NOMO-1 treated with DMSO at 0.1 percent for 48 hours (cell line): ENCODE measurements around the gene OPN1LW.
"Not testable (repeated sequence)": the region's sequence is repeated elsewhere in the genome, so short reads cannot be mapped to it uniquely, and the experiment has no call there.

Experiments used
- DNase-seq: peaks from one replicate; lab custom pipeline; 2025; ENCODE audit not compliant: unreplicated experiment; lab: John Stamatoyannopoulos, UW

OPN1LW gene

GRCh38 chrX:154132366-154132765, 11.7 kb upstream of the OPN1LW start:
- no peak for DNase-seq

DNA sequence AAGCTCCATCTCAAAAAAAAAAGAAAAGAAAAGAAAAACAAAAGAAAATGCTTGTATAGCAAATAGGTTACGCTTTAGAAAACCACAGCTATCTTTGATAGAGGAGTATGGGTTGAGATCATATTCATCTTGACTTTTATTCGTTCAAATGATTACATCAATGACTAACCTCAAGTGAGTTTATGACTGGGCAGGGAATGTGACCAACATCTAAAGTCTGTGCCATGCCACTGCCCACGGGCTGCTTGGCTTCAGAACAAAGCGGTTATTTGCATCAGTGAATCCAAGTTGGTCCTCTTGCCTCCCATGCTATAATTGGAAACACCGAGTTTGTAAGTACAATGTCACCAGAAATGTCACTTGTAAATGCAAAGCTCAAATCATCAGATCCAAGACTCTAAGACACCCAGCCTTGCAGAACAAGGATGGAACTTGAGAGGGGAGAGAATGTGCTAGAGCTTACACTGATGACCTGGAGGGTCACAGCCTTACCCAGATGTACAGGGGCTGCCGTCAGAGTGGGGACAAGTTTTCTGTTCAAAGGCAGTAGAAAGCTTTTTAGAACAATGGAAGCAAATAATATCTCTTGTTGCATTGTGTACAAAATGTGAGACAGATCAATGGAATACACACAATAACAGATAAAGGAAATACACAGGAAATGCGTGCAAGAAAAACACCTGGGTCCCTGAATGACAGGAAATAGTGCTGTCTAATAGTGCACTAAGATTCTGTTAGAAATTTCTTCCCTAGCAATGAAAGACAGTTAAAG, 8.4 kb upstream of the OPN1LW start:
- no peak for DNase-seq

GRCh38 chrX:154136627-154137161, 7.3 kb upstream of the OPN1LW start:
- DNase-seq, result peak; percentile 33

GRCh38 chrX:154138857-154139256, 5.2 kb upstream of the OPN1LW start:
- no peak for DNase-seq

DNA sequence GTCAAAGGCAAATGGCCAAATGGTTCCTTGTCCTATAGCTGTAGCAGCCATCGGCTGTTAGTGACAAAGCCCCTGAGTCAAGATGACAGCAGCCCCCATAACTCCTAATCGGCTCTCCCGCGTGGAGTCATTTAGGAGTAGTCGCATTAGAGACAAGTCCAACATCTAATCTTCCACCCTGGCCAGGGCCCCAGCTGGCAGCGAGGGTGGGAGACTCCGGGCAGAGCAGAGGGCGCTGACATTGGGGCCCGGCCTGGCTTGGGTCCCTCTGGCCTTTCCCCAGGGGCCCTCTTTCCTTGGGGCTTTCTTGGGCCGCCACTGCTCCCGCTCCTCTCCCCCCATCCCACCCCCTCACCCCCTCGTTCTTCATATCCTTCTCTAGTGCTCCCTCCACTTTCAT, 3.8 kb upstream of the OPN1LW start:
- no peak for DNase-seq

- DNase-seq, result no peak
Measured at GRCh38 chrX:154140742-154141141, 3.3 kb upstream of the OPN1LW start.

DNA sequence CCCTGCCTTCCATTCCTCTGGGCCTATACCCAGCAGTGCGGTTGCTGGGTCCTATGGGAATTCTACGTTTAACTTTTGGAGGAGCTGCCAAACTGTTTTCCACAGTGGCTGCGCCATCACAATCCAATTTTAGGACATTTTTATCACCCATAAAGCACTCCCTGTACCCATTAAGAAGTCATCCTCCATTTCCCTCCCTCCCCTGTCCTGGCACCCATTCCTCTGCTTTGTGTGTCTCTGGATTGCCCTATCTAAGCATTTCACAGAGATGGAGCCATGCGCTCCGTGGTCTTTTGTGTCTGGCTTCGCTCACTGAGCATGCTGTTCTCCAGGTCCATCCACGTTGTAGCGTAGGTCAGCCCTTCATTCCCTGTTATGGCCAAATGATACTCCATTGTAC, 1.7 kb upstream of the OPN1LW start:
- DNase-seq, result no peak

DNA sequence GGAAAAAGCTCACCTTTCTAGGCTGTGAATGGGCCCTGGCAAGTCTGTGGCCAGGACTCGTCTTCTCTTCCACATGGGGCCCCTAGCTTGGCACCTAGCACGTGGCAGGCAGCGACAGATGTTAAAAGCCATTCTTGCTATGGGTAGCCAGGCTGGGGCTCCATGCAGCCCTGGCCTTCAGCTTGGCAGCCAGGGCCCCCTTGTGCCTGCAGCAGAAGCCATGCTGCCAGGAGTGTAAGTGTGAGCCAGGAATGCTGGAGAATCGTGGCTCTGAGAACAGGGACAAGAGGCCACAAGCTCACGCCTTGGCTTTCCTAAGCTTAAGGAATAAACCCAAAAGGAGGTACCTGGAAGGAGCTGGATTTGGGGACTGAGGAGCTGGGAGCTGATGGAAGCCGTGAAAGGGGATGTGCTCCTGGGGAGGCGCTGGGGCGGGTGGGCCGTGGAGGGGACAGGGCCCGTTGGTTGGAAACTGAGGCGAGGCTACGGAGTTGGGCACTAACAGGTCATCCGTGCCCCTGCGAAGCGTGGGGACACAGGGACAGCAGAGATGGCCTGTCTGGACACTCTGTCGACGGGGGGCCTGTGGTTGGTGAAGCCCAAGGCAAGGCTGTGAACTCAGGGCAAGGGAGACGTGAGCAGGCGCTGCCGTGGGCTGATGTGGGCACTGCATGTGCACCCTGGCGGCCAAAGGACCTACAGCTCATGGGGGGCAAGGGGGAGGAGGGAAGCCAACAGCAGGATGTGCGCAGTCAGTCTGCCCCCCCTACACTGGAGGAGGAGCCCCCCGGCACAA, 895 bp upstream of the OPN1LW start:
- DNase-seq, result no peak

GRCh38 chrX:154151030-154151429, 7.0 kb downstream of the OPN1LW start:
- not testable (repeated sequence) for DNase-seq

DNA sequence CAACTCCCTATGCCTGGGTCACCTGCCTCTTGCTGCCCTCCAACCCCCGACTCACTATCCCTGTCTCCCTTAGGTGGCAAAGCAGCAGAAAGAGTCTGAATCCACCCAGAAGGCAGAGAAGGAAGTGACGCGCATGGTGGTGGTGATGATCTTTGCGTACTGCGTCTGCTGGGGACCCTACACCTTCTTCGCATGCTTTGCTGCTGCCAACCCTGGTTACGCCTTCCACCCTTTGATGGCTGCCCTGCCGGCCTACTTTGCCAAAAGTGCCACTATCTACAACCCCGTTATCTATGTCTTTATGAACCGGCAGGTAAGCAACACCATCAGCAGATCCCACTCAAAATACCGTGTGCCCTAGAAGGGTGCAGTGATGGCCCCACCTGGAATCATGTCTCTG, 12.2 kb downstream of the OPN1LW start:
- not testable (repeated sequence) for DNase-seq

DNA sequence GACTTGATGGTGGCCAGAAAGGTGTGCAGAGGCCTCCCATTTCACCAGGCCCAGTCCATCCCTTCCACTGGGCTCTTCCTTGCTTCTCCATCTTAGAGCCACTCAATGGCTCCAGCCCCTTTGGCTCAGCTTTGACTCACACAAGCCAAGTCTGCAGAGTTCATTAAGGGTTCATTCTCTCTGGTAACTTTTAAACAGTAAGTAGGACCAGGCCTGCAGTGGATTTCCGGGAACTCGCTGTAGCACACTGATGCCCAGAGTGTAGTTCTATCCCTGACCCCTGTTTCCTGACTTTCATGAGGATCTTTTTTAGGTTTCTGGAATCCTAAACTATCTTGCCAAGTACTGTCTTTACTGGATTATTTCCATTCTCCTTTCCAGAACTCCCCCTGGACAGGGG, 13.2 kb downstream of the OPN1LW start:
- DNase-seq, result not testable (repeated sequence)

GRCh38 chrX:154159345-154159744, 15.3 kb downstream of the OPN1LW start:
- DNase-seq, result not testable (repeated sequence)

DNA sequence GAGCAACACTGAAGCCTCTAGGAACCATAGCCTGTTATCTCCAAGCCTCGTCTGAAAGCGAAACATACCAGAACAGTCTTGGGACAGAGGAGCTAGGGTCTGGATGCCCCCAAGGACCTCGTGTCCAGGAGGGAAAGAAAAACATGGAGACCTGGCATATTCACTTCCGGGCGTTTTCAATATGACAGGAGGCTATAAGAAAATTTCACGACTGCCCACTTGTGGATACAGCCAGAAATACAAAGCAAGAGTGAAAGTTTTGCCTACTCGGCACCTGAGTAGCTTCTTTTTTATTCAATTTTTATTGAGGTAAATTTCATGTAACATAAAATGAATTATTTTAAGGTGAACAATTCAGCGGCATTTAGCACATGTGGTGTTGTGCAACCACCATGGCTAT, 20.9 kb downstream of the OPN1LW start:
- DNase-seq, result not testable (repeated sequence)

GRCh38 chrX:154168384-154168783, 24.3 kb downstream of the OPN1LW start:
- not testable (repeated sequence) for DNase-seq

GRCh38 chrX:154172535-154172943, 28.5 kb downstream of the OPN1LW start:
- not testable (repeated sequence) for DNase-seq

- not testable (repeated sequence) for DNase-seq
Measured at GRCh38 chrX:154174356-154174755, 30.3 kb downstream of the OPN1LW start.

- not testable (repeated sequence) for DNase-seq
Measured at GRCh38 chrX:154182296-154182695, 38.3 kb downstream of the OPN1LW start, which contains the start of gene OPN1MW. TSS of gene OPN1MW (plus strand) at chrX:154182596. CDS start at chrX:154182678, 82 bp downstream.

GRCh38 chrX:154183794-154184193, 39.8 kb downstream of the OPN1LW start:
- DNase-seq, result not testable (repeated sequence)

GRCh38 chrX:154192846-154193245, 48.8 kb downstream of the OPN1LW start:
- not testable (repeated sequence) for DNase-seq

GRCh38 chrX:154194316-154194715, 50.3 kb downstream of the OPN1LW start:
- not testable (repeated sequence) for DNase-seq

GRCh38 chrX:154196466-154196865, 52.4 kb downstream of the OPN1LW start:
- DNase-seq, result not testable (repeated sequence)
